NT2/D1 (cell line): ENCODE results near the gene DOCK3.

Experiments used
- SUZ12 ChIP-seq: IDR thresholded peaks from 2 replicates; pipeline ENCODE4 v1.6.1; 2011; ENCODE audit not compliant: insufficient read length, insufficient read depth; ENCODE audit errors: extremely low read depth
- YY1 ChIP-seq: IDR thresholded peaks from 2 replicates; pipeline ENCODE4 v1.6.1; 2011; ENCODE audit not compliant: insufficient read length, insufficient read depth

- TF ChIP-seq YY1 (no peak), SUZ12 (no peak)
Measured at GRCh38 chr3:51306093-51306492, 631.4 kb downstream of the DOCK3 start.
